Kidney (tissue), 14 donors: ENCODE measurements around the gene KRCC1. TPM values are rescaled to one million over a fixed set of nuclear protein-coding genes. Genes with fewer than 3 reads are reported as not detected.

Experiments
- DNase-seq, 5 donors: peaks; one replicate each; pipeline ENCODE4 v3.0.0-alpha.2; 2013 to 2020
- FAIRE-seq: peaks from 2 replicates; lab custom pipeline; 2012; peaks lifted over from hg19 to GRCh38; lab: Jason Lieb, UNC
- H3K27ac ChIP-seq, 2 donors: one replicate each; pipeline ENCODE4 v1.7.0; 2013; ENCODE audit warnings: low read depth in 2 of 2, low read length in 2 of 2, inconsistent platforms in 1 of 2
- H3K27me3 ChIP-seq: one replicate; pipeline ENCODE4 v1.7.1; 2013; ENCODE audit warnings: low read length, inconsistent platforms; ENCODE audit not compliant: control insufficient read depth, insufficient read depth
- H3K36me3 ChIP-seq, 3 donors: one replicate each; pipeline versions ENCODE4 v1.7.0 to v1.7.1; 2013; ENCODE audit warnings: low read length in 3 of 3, control low read depth in 1 of 3, inconsistent platforms in 1 of 3; ENCODE audit not compliant: insufficient read depth in 3 of 3, control insufficient read depth in 2 of 3
- H3K4me1 ChIP-seq, 3 donors: one replicate each; pipeline versions ENCODE4 v1.7.0 to v1.7.1; 2013; ENCODE audit warnings: low read length in 3 of 3, inconsistent platforms in 1 of 3, low read depth in 1 of 3; ENCODE audit not compliant: control insufficient read depth in 2 of 3, insufficient read depth in 2 of 3
- H3K4me3 ChIP-seq, 3 donors: one replicate each; pipeline versions ENCODE4 v1.7.0 to v1.8.1; 2013; ENCODE audit warnings: low read length in 3 of 3, control low read depth in 1 of 3, inconsistent platforms in 1 of 3
- H3K9ac ChIP-seq, 3 donors: one replicate each; pipeline versions ENCODE4 v1.7.0 to v1.7.1; 2013; ENCODE audit warnings: low read length in 3 of 3, control low read depth in 1 of 3, inconsistent platforms in 1 of 3
- H3K9me3 ChIP-seq, 3 donors: one replicate each; pipeline versions ENCODE4 v1.7.0 to v1.7.1; 2013; ENCODE audit warnings: low read length in 3 of 3, control low read depth in 1 of 3, inconsistent platforms in 1 of 3; ENCODE audit not compliant: control insufficient read depth in 2 of 3, insufficient read depth in 1 of 3
- CTCF ChIP-seq: IDR thresholded peaks from 3 replicates; pipeline ENCODE4 v1.5.1; 2012; ENCODE audit warnings: mild to moderate bottlenecking, moderate library complexity, borderline replicate concordance; ENCODE audit not compliant: insufficient read depth; ENCODE audit errors: extremely low read depth
- intact Hi-C: fragments of 100-400 bp; cut with DNase I; formaldehyde crosslinking; loops from one replicate; pipeline ENCODE4 v1.11.1; 2022
- polyA plus RNA-seq: library from polyadenylated mRNA; stranded (reverse); fragments of 350-450 nt; fragmentation: Illumina TruSeq; extraction: RNeasy Lipid Tissue Mini Kit (QIAGEN cat#74804); gene quantifications from one replicate; pipeline ENCODE4 v1.2.3, GENCODE V29; 2014; ENCODE audit warnings: low read depth, low replicate concordance; ENCODE audit not compliant: insufficient read depth
- total RNA-seq: library from RNA; stranded (reverse); fragmentation: NEBNext Ultra II Directional; extraction: Animal tissue kit (Norgen Biotek cat#: 25700); gene quantifications from one replicate; pipeline ENCODE4 v1.2.1, GENCODE V29; 2021
- donor health status: control.
- donor health status: control.
- donor health status: control.
- donor health status: control.
- donor health status: control.
- donor health status: DM: yes; HTN: yes; CAD: no.
- donor health status: Normal renal cell carcinoma (clear cell type).

The KRCC1 gene
- total and polyA plus RNA-seq, 2 donors from 2014 or later, result 23.6 to 26.3 TPM

- H3K9ac ChIP-seq, result no peak overlapping the region
- no peak for TF ChIP-seq CTCF
- no peak for DNase-seq
- no peaks in the 10 kb centered on the region for H3K27me3 ChIP-seq
- no peaks in the 10 kb centered on the region for H3K9me3 ChIP-seq
- FAIRE-seq, result no peak
- H3K27ac ChIP-seq, result no peak overlapping the region
- H3K4me1 ChIP-seq, result no peaks in the 10 kb centered on the region
- no peaks in the 10 kb centered on the region for H3K36me3 ChIP-seq
- intact Hi-C loops, result no loop called here
- H3K4me3 ChIP-seq, result no peak overlapping the region
These were observed 15.8 kb upstream of the KRCC1 start for GRCh38 chr2:88071365-88071764.

GRCh38 chr2:88070055-88070454 is 14.5 kb upstream of the KRCC1 start:
- DNase-seq (no peak), FAIRE-seq (no peak)
- no peak overlapping the region for H3K4me3 ChIP-seq
- no peaks in the 10 kb centered on the region for H3K9me3 ChIP-seq
- no peak overlapping the region for H3K27ac ChIP-seq
- H3K4me1 ChIP-seq, result no peaks in the 10 kb centered on the region
- intact Hi-C loops, result no loop called here
- no peaks in the 10 kb centered on the region for H3K36me3 ChIP-seq
- no peaks in the 10 kb centered on the region for H3K27me3 ChIP-seq
- H3K9ac ChIP-seq, result no peak overlapping the region
- no peak for TF ChIP-seq CTCF

GRCh38 chr2:88069117-88069516 is 13.5 kb upstream of the KRCC1 start:
- Histone ChIP-seq H3K9me3 (no peaks in the 10 kb centered on the region), H3K4me1 (no peaks in the 10 kb centered on the region), H3K27me3 (no peaks in the 10 kb centered on the region), H3K9ac (no peak overlapping the region), H3K36me3 (no peaks in the 10 kb centered on the region), H3K4me3 (no peak overlapping the region), H3K27ac (no peak overlapping the region)
- DNase-seq, result no peak
- no peak for TF ChIP-seq CTCF
- FAIRE-seq, result no peak
- intact Hi-C loops, result no loop called here

- H3K9ac ChIP-seq, result no peak overlapping the region
- intact Hi-C loops, result no loop called here
- H3K4me3 ChIP-seq, result no peak overlapping the region
These were observed 12.5 kb upstream of the KRCC1 start for GRCh38 chr2:88068044-88068443.

More at GRCh38 chr2:88068044-88068443, 12.5 kb upstream of the KRCC1 start:
- no peaks in the 10 kb centered on the region for H3K9me3 ChIP-seq
- TF ChIP-seq CTCF, result no peak
- DNase-seq (no peak), FAIRE-seq (no peak)
- no peaks in the 10 kb centered on the region for H3K4me1 ChIP-seq
- H3K27ac ChIP-seq, result no peak overlapping the region
- no peaks in the 10 kb centered on the region for H3K27me3 ChIP-seq
- H3K36me3 ChIP-seq, result no peaks in the 10 kb centered on the region
